ENCODE measurements around the gene NSL1.

The NSL1 gene

GRCh38 chr1:212814537-212815334 lies 23.2 kb upstream of the NSL1 start:
- CTCF ChIA-PET = interaction anchor here (1.0 kb wide), 1 partner anchor 179 kb away, joined by 3 read pairs; no protein-coding TSS in a partner anchor
- no peak for DNase-seq (ENCODE audit: low spot score)
- POLR2A ChIA-PET (ENCODE audit: low non-redundant PET) = no interaction called here
- TF ChIP-seq CTCF (conservative IDR thresholded peaks at IDR 0.05; ENCODE audit: low read depth) = no peak
- no peak overlapping the region for H3K27ac ChIP-seq

GRCh38 chr1:212805767-212806166 lies 14.2 kb upstream of the NSL1 start:
- POLR2A ChIA-PET (ENCODE audit: low non-redundant PET) = no interaction called here
- TF ChIP-seq CTCF (conservative IDR thresholded peaks at IDR 0.05; ENCODE audit: low read depth) = no peak
- CTCF ChIA-PET = no interaction called here
- H3K27ac ChIP-seq = no peak overlapping the region
- no peak for DNase-seq (ENCODE audit: low spot score)

GRCh38 chr1:212797681-212798080 lies 6.1 kb upstream of the NSL1 start:
- CTCF ChIA-PET = no interaction called here
- DNase-seq (ENCODE audit: low spot score) = peak; percentile 30
- POLR2A ChIA-PET (ENCODE audit: low non-redundant PET) = no interaction called here
- no peak overlapping the region for H3K27ac ChIP-seq
- TF ChIP-seq CTCF (conservative IDR thresholded peaks at IDR 0.05; ENCODE audit: low read depth) = no peak

GRCh38 chr1:212794561-212795014 lies 3.0 kb upstream of the NSL1 start:
- CTCF ChIA-PET = interaction anchor here (0.5 to 0.6 kb wide), 2 partner anchors 173 to 567 kb away, joined by 3 read pairs; no protein-coding TSS in a partner anchor
- POLR2A ChIA-PET (ENCODE audit: low non-redundant PET) = no interaction called here
- DNase-seq (ENCODE audit: low spot score) = no peak
- no peak for TF ChIP-seq CTCF (conservative IDR thresholded peaks at IDR 0.05; ENCODE audit: low read depth)
- H3K27ac ChIP-seq = no peak overlapping the region

- TF ChIP-seq CTCF (conservative IDR thresholded peaks at IDR 0.05; ENCODE audit: low read depth) = no peak
- peak overlapping the region; percentile 88 for H3K27ac ChIP-seq
- CTCF ChIA-PET = interaction anchor here (0.6 to 0.7 kb wide), 2 partner anchors 40 to 92 kb away, joined by 3 read pairs; no protein-coding TSS in a partner anchor
- POLR2A ChIA-PET (ENCODE audit: low non-redundant PET) = interaction anchor here (0.6 to 1.0 kb wide), 3 partner anchors 9 to 66 kb away, joined by 4 to 7 read pairs (median 5); partner anchors contain the start of gene FLVCR1
- DNase-seq (ENCODE audit: low spot score) = no peak
Measured at GRCh38 chr1:212792396-212792908, 875 bp upstream of the NSL1 start.

- ChIA-PET CTCF (interaction anchor here (0.5 to 0.7 kb wide), 4 partner anchors 76 to 393 kb away, joined by 3 to 6 read pairs (median 4); no protein-coding TSS in a partner anchor), POLR2A (ENCODE audit: low non-redundant PET) (interaction anchor here (0.5 to 0.7 kb wide), 3 partner anchors 160 to 814 kb away, joined by 3 read pairs; no protein-coding TSS in a partner anchor)
- TF ChIP-seq CTCF (conservative IDR thresholded peaks at IDR 0.05; ENCODE audit: low read depth) = no peak
- peak; percentile 76 for DNase-seq (ENCODE audit: low spot score)
- peak overlapping the region; percentile 88 for H3K27ac ChIP-seq
Measured at GRCh38 chr1:212791261-212791675, 309 bp downstream of the NSL1 start.

Data from RWPE1 (cell line).